GM19099 (cell line): ENCODE data around the gene BAZ2B.

Experiments
- POLR2A ChIP-seq: IDR thresholded peaks from 3 replicates; pipeline ENCODE4 v1.6.1; 2011; ENCODE audit warnings: low read depth; ENCODE audit not compliant: insufficient read length; ENCODE audit errors: extremely low read depth

The BAZ2B gene

GRCh38 chr2:159604159-159604558 is 12.2 kb downstream of the BAZ2B start:
- no peak for TF ChIP-seq POLR2A

- no peak for TF ChIP-seq POLR2A
Observed at GRCh38 chr2:159600752-159601151, 15.6 kb downstream of the BAZ2B start.

- no peak for TF ChIP-seq POLR2A
Observed at GRCh38 chr2:159595410-159596046, 20.8 kb downstream of the BAZ2B start.

- no peak for TF ChIP-seq POLR2A
Observed at GRCh38 chr2:159592441-159592840, 23.9 kb downstream of the BAZ2B start.

- no peak for TF ChIP-seq POLR2A
Observed at GRCh38 chr2:159591221-159591620, 25.1 kb downstream of the BAZ2B start.

- TF ChIP-seq POLR2A, result no peak
Observed at GRCh38 chr2:159589286-159589685, 27.1 kb downstream of the BAZ2B start.

- no peak for TF ChIP-seq POLR2A
Observed at GRCh38 chr2:159586034-159586433, 30.3 kb downstream of the BAZ2B start.

- no peak for TF ChIP-seq POLR2A
Observed at GRCh38 chr2:159585622-159586021, 30.7 kb downstream of the BAZ2B start.

GRCh38 chr2:159584796-159585195 is 31.6 kb downstream of the BAZ2B start:
- no peak for TF ChIP-seq POLR2A

GRCh38 chr2:159573846-159574606 is 42.3 kb downstream of the BAZ2B start:
- no peak for TF ChIP-seq POLR2A

- no peak for TF ChIP-seq POLR2A
Observed at GRCh38 chr2:159573294-159573693, 43.1 kb downstream of the BAZ2B start.

- TF ChIP-seq POLR2A, result no peak
Observed at GRCh38 chr2:159572459-159572858, 43.9 kb downstream of the BAZ2B start.

GRCh38 chr2:159571540-159572260 is 44.6 kb downstream of the BAZ2B start:
- TF ChIP-seq POLR2A, result no peak

GRCh38 chr2:159564081-159564480 is 52.3 kb downstream of the BAZ2B start:
- TF ChIP-seq POLR2A, result no peak

GRCh38 chr2:159562248-159562647 is 54.1 kb downstream of the BAZ2B start:
- no peak for TF ChIP-seq POLR2A

- no peak for TF ChIP-seq POLR2A
Observed at GRCh38 chr2:159561786-159562185, 54.6 kb downstream of the BAZ2B start.
